Measurements from ENCODE around the gene RTN4RL2. TPM values are rescaled to one million over a fixed set of nuclear protein-coding genes. Genes with fewer than 3 reads are reported as not detected.

Gene RTN4RL2
- total RNA-seq, 1 donor from 2014 or later, result 2.5 TPM

DNA sequence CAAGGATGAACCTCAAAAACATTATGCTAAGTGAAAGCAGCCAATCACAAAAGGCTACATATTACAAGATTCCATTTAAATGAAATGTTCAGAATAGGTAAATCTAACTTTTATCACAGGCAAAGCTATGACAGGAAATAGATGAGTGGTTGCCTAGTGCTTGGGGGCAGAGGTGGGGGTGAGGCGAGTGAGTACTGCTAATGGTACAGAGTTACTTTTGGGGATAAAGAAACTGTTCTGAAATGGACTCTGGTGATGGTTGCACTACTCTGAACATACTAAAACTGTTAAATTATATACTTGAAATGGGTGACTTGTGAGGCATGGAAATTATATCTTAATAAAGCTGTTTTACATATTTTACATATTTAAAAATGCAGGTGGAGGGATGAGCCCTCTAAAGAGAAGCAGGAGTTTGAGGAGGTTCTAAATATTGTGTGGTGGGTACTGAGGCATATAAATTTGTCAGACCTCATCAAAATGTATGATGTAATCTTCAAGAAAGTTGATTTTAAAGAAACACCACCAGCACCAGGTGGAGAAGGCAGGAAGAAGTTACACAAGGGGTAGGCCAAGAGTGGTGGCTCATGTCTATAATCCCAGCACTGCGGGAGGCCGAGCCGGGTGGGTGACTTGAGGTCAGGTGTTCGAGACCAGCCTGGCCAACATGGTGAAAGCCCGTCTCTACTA is 51.6 kb downstream of the RTN4RL2 start:
- ATAC-seq (no peak), DNase-seq (ENCODE audit: low spot score) (no peak)
- intact Hi-C loops (cut with DNase I), result no loop called here

DNA sequence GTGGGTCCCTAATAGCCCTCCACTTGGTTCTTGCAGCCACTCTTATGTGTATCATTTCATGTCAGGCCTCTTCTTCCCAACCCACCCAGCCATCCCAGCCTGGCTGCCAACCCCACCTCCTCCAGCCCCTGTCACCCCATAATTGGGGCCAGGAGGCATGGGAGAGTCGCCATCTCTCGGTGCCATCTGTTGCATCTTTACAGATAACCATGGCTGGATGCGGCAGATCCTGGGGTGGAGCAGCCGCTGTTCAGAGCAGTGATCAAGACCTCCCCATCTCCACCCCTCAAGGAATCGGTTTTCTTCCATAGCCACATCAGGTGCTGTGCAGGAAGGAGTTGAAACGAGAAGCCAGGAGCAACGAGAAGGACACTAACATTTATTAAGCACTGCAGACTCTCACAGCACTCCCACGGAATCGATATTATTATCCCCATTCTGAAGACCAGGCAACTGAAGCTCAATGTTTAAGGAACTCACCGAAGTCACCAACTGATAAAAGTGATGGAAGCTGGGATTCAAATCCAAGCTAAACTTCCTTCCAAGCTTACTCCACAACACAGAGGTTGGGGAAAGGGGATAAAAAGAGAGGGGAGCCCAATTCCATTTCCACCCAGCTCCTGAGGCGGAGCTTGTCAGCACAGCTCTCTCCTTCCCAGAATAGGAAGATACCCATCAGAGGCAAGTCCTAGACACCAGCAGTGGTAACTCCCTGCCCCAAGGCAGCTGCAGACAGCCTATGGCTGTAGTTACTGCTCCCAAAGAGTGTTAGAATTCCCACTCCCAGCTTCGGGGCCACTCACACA is 52.5 kb downstream of the RTN4RL2 start:
- DNase-seq (ENCODE audit: low spot score) (no peak), ATAC-seq (no peak)
- intact Hi-C loops (cut with DNase I), result no loop called here

DNA sequence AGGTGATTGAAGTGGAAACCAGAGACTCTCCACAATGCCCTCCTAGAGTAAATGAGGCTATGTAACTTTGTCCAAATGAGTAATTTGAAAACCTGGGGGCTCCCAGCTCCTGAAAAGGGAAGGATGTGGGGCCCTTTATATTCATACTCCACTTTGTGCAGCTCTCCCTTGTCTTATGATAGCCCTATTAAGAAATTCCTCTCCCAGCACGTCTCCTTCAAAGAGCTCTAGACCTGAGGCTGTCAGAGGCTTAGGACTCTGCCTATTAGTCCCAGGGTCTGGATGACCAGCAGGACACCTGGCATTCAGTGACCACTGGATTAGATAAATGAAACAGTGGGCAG is 53.1 kb downstream of the RTN4RL2 start:
- DNase-seq (ENCODE audit: low spot score) (no peak), ATAC-seq (no peak)
- intact Hi-C loops (cut with DNase I), result no loop called here

DNA sequence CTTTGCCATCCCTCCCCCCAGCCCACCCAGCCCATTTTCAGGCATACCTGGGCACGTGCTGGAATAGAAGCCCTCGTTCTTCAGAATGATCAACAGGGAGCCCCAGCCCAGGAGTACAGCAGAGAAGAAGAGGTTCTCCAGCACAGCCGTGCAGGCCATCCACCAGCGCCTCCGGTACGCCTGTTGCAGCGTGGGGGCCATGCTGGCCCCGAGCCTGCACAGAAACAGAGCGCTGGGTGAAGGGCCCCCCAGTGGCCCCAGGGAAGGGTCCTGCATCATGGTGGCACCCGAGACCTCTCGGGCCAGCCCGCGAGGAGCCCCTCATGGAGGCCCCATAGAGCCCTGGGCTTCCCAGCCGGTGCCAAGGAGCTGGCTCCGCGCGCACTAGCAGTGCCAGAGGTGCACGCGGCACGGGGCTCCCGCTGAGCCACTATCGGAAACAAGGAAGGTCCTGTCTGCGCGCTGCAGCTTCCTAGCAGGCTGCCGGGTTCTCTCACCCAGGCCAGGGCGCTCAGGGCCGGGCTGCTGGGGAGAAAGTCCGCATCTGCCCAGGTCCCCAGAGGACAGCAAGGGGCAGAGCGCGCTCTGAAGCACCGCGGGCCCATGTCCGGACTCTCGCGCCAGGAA is 53.7 kb downstream of the RTN4RL2 start:
- ATAC-seq (peak; percentile 69), DNase-seq (ENCODE audit: low spot score) (peak; percentile 66)
- intact Hi-C loops (cut with DNase I), result no loop called here

DNA sequence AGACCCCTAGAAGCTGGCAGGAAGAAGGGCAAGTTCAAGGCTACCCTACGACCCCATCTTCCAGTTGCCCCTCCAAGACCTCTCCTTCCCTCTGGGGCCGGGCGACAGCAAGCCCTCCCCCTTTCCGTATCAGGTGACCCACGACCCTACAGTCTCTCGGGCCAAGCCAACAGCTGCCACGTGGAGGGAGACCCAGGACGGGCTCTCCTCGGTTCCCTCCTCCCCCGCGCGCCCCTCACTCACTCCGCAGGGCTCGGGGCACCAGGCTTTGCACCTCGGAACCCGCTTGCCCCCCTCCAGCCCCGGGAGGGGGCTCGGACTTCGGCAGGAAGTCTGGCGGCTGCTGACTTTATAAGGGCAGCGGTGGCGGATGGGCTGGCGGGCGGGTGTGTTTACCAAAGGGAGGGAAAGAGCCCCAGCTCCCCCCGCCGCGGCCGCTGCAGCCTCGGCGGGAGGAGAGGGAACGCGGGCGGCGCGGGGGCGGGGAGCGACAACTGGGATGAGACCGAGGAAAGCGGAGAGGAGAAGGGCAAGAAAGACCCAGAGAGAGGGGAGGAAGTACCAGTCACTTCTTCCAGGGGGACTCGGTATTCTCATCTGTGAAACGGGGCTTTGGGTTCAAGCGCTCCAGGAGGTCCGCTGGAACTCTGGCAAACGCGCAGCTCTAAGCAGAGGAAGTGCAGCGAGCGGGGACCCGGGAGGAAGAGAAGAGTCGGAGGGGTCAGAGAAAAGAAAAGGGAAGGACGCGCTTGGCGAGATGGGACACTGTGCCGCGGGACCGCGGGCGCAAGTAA is 54.4 kb downstream of the RTN4RL2 start:
- DNase-seq (ENCODE audit: low spot score) (peak; percentile 82), ATAC-seq (peak; percentile 80)
- intact Hi-C loops (cut with DNase I), result no loop called here

DNA sequence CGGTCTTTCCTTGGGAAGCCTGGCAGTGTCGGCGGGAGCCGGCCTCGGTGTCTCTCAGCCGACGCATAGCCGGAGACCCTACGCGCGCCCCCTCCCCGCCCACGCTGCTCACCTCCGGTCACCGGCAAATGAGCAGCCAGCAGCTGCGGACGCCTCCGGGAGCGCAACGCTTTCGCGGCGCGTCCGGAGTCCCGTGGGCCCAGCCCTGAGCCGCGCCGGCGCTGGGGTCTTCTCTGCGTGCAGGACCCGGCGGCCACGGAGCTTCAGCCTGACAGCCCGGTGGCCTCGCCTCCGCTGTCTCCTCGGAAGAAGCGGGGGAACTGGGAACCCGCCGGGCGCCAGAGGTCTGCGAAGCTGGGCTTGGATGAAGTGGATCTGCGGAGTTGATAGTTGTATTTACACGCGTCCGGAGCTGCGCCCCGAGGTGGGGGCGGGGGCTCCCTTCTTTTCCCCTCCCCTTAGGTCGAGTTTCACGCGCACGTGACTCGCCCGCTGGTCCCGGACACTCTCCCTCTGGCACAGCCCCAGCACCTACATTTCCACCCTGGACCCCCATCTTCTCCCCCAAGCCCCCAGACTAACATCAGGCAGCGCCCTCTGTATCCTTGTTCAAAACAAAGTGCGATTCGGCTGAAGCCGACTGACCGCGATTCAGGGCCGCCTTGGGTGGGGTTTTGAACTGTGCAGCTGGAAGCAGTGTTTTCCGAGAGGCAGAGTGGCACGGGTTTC is 55.2 kb downstream of the RTN4RL2 start, which contains the start of gene SLC43A1:
Gene SLC43A1 (minus strand): TSS at position 371 of the 729 bp plus-strand sequence. CDS start 1,591 bp downstream, outside the sequence.
- ATAC-seq (peak; percentile 82), DNase-seq (ENCODE audit: low spot score) (peak; percentile 80)
- intact Hi-C loops (cut with DNase I), result no loop called here

DNA sequence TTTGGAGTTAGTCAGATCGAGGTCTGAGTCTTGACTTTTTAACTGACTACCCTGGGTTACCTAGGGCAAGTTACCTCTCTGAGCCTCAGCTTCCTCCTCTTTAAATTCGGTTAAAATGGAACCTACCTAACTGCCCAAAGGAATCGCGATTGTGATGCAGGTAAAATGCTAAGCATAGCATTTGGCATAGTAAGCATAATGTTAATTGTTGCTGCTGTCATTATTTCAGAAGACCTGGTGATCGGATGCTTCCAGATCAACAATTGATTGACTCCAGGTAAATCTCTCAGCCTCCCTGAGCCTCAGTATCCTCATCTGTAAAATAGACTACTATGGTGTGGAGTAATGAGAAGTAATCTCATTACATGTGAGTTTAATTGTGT is 55.7 kb downstream of the RTN4RL2 start:
- intact Hi-C loops (cut with DNase I), result no loop called here
- DNase-seq (ENCODE audit: low spot score) (no peak), ATAC-seq (no peak)

DNA sequence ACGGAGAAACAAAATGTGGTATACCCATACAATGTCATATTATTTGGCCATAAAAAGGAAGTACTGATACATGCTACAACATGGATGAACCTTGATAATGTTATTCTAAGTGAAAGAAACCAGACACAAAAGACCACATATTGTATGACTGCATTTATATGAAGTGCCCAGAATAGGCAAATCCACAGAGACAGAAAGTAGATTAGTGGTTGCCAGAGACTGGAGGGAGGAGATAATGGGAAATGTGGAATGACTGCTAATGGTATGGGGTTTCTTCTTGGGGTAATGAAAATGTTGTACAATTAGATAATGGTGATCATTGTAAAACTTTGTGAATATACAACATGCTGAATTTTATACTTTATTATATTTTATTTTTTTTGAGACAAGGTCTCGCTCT is 60.8 kb downstream of the RTN4RL2 start:
- ATAC-seq (no peak), DNase-seq (ENCODE audit: low spot score) (no peak)
- intact Hi-C loops (cut with DNase I), result no loop called here

DNA sequence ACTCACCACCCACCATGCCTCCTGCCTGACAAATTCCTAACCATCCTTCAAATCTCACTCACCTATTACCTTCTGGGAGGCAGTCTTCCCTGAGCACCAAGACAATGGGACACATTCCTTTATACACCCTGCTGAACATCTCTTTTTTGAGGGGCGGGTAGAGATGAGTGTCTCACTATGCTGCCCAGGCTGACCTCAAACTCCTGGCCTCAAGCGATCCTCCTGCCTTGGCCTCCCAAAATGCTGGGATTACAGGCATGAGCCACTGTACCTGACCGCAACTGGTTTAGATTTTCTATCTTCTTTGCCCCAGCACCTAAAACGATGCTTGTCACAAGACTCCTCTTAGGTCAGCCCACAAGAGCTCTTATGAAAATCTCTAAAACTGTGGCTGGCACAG is 63.1 kb downstream of the RTN4RL2 start:
- ATAC-seq (no peak), DNase-seq (ENCODE audit: low spot score) (no peak)
- intact Hi-C loops (cut with DNase I), result no loop called here

Other genes with a start within 250 kb of the RTN4RL2 start
- gene APLNR, start 223.3 kb upstream of the RTN4RL2 start, total RNA-seq, result 12.7 TPM
- gene TNKS1BP1, start 135.6 kb upstream of the RTN4RL2 start, total RNA-seq, result 178 TPM
- 54.9 TPM for gene SSRP1, start 124.6 kb upstream of the RTN4RL2 start, total RNA-seq
- not detected for gene P2RX3, start 122.2 kb upstream of the RTN4RL2 start, total RNA-seq
- gene PRG3, start 79.4 kb upstream of the RTN4RL2 start, total RNA-seq, result not detected
- gene PRG2, start 69.9 kb upstream of the RTN4RL2 start, total RNA-seq, result not detected
- gene SLC43A3, start 33.4 kb upstream of the RTN4RL2 start, total RNA-seq, result 75.4 TPM
- gene SLC43A1, start 55.2 kb downstream of the RTN4RL2 start, total RNA-seq, result 14.8 TPM
- 42.0 TPM for gene TIMM10, start 70.2 kb downstream of the RTN4RL2 start, total RNA-seq
- gene SMTNL1, start 77.1 kb downstream of the RTN4RL2 start, total RNA-seq, result not detected
- gene UBE2L6, start 107.1 kb downstream of the RTN4RL2 start, total RNA-seq, result 53.5 TPM
- gene SERPING1, start 137.2 kb downstream of the RTN4RL2 start, total RNA-seq, result 701 TPM
- gene YPEL4, start 189.4 kb downstream of the RTN4RL2 start, total RNA-seq, result 2.1 TPM
- gene CLP1, start 197.2 kb downstream of the RTN4RL2 start, total RNA-seq, result 11.9 TPM
- 45.4 TPM for gene ZDHHC5, start 207.6 kb downstream of the RTN4RL2 start, total RNA-seq